GM18907 (cell line): ENCODE measurements around the gene SIKE1.
"Not testable (repeated sequence)": the region's sequence is repeated elsewhere in the genome, so short reads cannot be mapped to it uniquely, and the experiment has no call there.

ENCODE experiments used
- ATAC-seq: cut with Tn5 transposase; IDR thresholded peaks from one replicate; pipeline ENCODE4 v1.9.1; 2021; ENCODE audit warnings: mild to moderate bottlenecking, moderate library complexity; ENCODE audit not compliant: unreplicated experiment

Gene SIKE1

GRCh38 chr1:114780344-114781226, at the start of gene SIKE1:
SIKE1 (minus strand) TSS chr1:114780685; CDS start chr1:114780607, 78 bp downstream.
- ATAC-seq, result peak; percentile 98

GRCh38 chr1:114830075-114830474, 49.6 kb upstream of the SIKE1 start:
- ATAC-seq, result not testable (repeated sequence)

GRCh38 chr1:114828251-114828650, 47.8 kb upstream of the SIKE1 start:
- ATAC-seq, result no peak

- ATAC-seq, result no peak
These were observed 41.5 kb upstream of the SIKE1 start for GRCh38 chr1:114821978-114822377.

- ATAC-seq, result no peak
These were observed 39.9 kb upstream of the SIKE1 start for GRCh38 chr1:114820392-114820791.

- no peak for ATAC-seq
These were observed 39.4 kb upstream of the SIKE1 start for GRCh38 chr1:114819869-114820268.

- ATAC-seq, result not testable (repeated sequence)
These were observed 24.0 kb upstream of the SIKE1 start for GRCh38 chr1:114804449-114804848.

GRCh38 chr1:114803001-114803400, 22.5 kb upstream of the SIKE1 start:
- ATAC-seq, result peak; percentile 75

- no peak for ATAC-seq
These were observed 13.6 kb upstream of the SIKE1 start for GRCh38 chr1:114794038-114794437.

- not testable (repeated sequence) for ATAC-seq
These were observed 10.1 kb upstream of the SIKE1 start for GRCh38 chr1:114790581-114790980.

- ATAC-seq, result not testable (repeated sequence)
These were observed 6.0 kb upstream of the SIKE1 start for GRCh38 chr1:114786440-114786839.

GRCh38 chr1:114782476-114782875, 2.0 kb upstream of the SIKE1 start:
- no peak for ATAC-seq

GRCh38 chr1:114779722-114780121, 763 bp downstream of the SIKE1 start:
- no peak for ATAC-seq

GRCh38 chr1:114776726-114777125, 3.8 kb downstream of the SIKE1 start:
- not testable (repeated sequence) for ATAC-seq

GRCh38 chr1:114771992-114772391, 8.5 kb downstream of the SIKE1 start:
- no peak for ATAC-seq

- ATAC-seq, result no peak
These were observed 9.5 kb downstream of the SIKE1 start for GRCh38 chr1:114770989-114771388.

- no peak for ATAC-seq
These were observed 15.8 kb downstream of the SIKE1 start for GRCh38 chr1:114764689-114765088.

GRCh38 chr1:114758256-114758832, 22.1 kb downstream of the SIKE1 start:
- ATAC-seq, result no peak

- ATAC-seq, result peak; percentile 88
These were observed 22.8 kb downstream of the SIKE1 start, which contains the start of gene CSDE1 for GRCh38 chr1:114757455-114758255. CSDE1 (minus strand) TSS chr1:114757984; CDS start chr1:114739890, 18,094 bp downstream.

GRCh38 chr1:114756949-114757454, 23.5 kb downstream of the SIKE1 start:
- ATAC-seq, result peak; percentile 2
